Rectal smooth muscle tissue (tissue), 1 donor: ENCODE data around the gene ARHGEF28.

ENCODE experiments used
- H3K27ac ChIP-seq: one replicate; pipeline ENCODE4 v1.7.0; 2013; ENCODE audit warnings: low read depth, low read length, inconsistent platforms
- H3K27me3 ChIP-seq: one replicate; pipeline ENCODE4 v1.7.0; 2013; ENCODE audit warnings: low read length; ENCODE audit not compliant: control insufficient read depth, insufficient read depth
- H3K36me3 ChIP-seq: one replicate; pipeline ENCODE4 v1.7.0; 2013; ENCODE audit warnings: low read length; ENCODE audit not compliant: control insufficient read depth, insufficient read depth
- H3K4me1 ChIP-seq: one replicate; pipeline ENCODE4 v1.7.0; 2013; ENCODE audit warnings: low read length; ENCODE audit not compliant: control insufficient read depth, insufficient read depth
- H3K4me3 ChIP-seq: one replicate; pipeline ENCODE4 v1.7.0; 2013; ENCODE audit warnings: low read length
- H3K9ac ChIP-seq: one replicate; pipeline ENCODE4 v1.7.0; 2013; ENCODE audit warnings: low read length

Gene ARHGEF28

DNA sequence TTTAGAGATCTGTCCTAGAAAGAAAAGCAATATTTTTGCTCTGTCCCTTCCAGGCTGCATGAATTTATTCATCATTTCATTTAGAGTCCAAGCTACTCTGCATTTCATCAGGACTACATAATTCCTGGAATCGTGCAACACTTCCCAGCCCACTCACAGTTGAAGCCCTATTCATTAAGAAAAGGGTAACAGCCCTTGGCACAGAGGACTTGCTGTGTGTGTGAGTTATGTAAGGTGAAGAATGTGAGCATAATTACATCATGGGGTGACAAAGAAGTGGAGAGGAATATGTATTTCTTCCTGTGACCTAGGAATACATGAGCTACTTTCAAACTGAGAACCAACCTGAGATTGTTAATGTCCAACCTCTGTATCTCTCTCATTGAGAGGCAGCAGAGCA is 317.4 kb downstream of the ARHGEF28 start:
- H3K4me1 ChIP-seq = no peaks in the 10 kb centered on the region
- H3K4me3 ChIP-seq = no peak overlapping the region
- H3K27me3 ChIP-seq = no peaks in the 10 kb centered on the region
- H3K27ac ChIP-seq = no peak overlapping the region
- H3K36me3 ChIP-seq = no peaks in the 10 kb centered on the region
- no peak overlapping the region for H3K9ac ChIP-seq

DNA sequence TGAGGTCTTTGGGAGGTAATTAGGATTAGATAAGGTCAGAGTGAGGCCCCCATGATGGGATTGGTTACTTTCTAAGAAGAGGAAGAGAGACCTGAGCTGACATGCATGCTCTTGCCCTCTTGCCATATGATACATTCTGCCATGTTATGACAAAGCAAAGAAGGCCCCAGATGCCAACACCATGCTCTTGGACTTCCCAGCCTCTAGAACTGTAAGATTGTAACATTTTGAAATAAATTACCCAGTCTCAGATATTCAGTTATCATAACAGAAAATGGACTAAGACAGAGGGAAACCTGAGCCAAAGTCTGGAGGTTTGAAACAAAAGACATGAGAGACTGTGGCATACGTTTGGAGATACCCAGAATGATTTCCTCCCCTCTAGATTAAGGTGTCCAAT is 318.6 kb downstream of the ARHGEF28 start:
- no peaks in the 10 kb centered on the region for H3K27me3 ChIP-seq
- H3K4me3 ChIP-seq = no peak overlapping the region
- no peaks in the 10 kb centered on the region for H3K4me1 ChIP-seq
- no peaks in the 10 kb centered on the region for H3K36me3 ChIP-seq
- H3K27ac ChIP-seq = no peak overlapping the region
- no peak overlapping the region for H3K9ac ChIP-seq

DNA sequence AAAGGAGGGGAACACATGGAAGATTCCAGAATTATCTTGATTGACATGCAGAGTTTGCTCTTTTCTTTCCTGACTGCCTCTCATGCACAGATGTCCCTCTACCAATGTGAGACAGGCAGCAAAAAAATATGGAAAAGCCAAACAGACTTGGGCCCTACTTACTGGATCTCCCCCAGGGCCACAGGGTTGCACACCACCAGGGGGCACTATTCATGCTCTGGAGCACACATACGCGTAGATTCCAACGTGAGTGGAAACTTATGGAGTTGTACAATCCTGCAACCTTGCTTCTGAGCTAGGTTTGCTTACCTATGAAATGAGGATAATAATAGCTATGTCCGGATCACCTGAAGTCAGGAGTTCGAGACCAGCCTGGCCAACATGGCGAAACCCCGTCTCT is 319.5 kb downstream of the ARHGEF28 start:
- Histone ChIP-seq H3K27ac (no peak overlapping the region), H3K27me3 (no peaks in the 10 kb centered on the region), H3K36me3 (no peaks in the 10 kb centered on the region), H3K9ac (no peak overlapping the region), H3K4me1 (no peaks in the 10 kb centered on the region), H3K4me3 (no peak overlapping the region)

DNA sequence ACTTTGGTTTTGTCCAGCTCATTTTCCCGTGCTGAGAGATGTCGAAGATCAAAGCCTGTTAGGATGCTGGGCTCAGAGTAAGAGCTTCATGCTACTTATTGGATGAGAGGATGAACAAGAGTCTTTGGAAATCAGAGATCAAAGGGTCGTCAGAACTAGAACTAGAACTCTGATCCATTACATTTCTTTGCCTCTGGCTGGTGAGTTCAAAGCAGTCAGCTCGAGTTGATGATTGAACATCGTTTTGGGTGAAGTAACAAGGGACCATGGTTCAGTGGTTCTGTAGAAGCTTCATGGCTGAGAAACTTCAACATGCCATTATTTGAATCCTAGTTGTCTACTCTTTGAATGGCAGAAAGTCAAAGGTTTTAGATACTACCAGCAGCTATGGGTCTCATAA is 320.3 kb downstream of the ARHGEF28 start:
- no peaks in the 10 kb centered on the region for H3K36me3 ChIP-seq
- H3K4me3 ChIP-seq = no peak overlapping the region
- H3K27ac ChIP-seq = no peak overlapping the region
- H3K9ac ChIP-seq = no peak overlapping the region
- H3K27me3 ChIP-seq = no peaks in the 10 kb centered on the region
- no peaks in the 10 kb centered on the region for H3K4me1 ChIP-seq

DNA sequence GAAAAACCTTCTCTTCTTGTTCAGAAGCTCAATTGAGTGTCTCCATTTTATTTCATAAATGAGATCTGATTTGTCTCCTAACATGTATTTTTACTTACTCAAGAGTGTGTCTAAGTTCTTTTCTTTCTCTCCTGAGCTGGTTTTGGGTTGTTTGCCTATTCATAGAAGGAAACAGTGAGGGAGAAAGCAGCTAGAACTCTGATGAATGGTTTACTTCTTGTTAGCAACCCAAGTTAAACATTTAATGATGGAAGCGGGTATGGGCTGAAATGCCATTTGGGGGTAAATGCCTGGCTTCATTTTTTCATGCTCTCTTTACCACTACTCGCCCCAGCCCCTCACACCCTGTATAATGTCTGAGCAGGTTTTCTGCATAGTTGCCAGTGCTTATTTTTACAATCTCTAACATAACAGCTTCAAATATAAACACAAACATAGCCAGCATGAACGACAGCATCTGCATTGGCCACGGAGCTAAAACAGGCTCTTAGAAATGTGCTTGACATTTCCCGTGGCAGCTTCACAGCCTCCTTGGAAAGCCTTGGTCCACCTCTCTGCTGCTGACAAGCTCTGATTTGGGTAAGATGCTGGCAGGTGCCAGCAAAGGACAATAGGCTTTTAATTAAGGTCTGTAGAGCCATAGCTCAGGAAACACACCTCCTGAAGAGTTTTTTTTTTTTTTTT is 321.1 kb downstream of the ARHGEF28 start:
- H3K27ac ChIP-seq = no peak overlapping the region
- H3K36me3 ChIP-seq = no peaks in the 10 kb centered on the region
- H3K9ac ChIP-seq = no peak overlapping the region
- no peaks in the 10 kb centered on the region for H3K27me3 ChIP-seq
- no peak overlapping the region for H3K4me3 ChIP-seq
- H3K4me1 ChIP-seq = no peaks in the 10 kb centered on the region

DNA sequence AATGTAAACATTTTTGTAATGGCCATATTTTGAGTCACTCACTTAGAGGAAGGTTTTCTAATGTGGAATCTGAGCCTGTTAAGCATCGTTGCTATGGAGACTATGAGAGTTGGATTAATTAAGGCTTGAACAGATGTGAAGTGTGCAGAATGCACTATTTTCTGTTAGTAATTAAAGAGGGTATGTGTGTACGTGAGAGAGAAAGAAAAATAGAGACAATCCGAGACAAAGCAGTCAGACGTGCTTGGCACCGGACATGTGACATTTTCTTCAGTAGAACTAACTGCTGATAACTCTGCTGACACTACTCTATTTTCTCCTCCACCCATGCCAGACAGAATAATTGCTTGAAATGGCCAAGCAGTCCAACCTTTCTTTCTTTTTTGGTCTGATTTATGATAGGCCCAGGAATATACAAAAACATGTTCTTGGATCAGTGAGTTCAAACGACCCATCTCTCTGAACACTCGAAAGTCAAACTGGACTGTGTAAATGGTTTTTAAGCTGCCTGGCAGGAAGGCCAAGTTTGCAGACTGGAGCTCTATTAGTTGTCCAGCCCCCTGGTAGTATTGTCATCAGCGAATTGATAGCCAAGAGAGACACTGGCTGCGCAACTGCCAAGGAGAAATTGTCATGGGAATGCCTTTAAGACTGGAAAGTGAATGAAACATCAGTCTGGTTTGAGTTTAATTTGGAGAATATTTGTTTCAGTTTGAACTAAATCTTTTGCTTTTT is 322.1 kb downstream of the ARHGEF28 start:
- no peaks in the 10 kb centered on the region for H3K36me3 ChIP-seq
- no peak overlapping the region for H3K27ac ChIP-seq
- H3K27me3 ChIP-seq = no peaks in the 10 kb centered on the region
- no peaks in the 10 kb centered on the region for H3K4me1 ChIP-seq
- no peak overlapping the region for H3K9ac ChIP-seq
- H3K4me3 ChIP-seq = no peak overlapping the region

DNA sequence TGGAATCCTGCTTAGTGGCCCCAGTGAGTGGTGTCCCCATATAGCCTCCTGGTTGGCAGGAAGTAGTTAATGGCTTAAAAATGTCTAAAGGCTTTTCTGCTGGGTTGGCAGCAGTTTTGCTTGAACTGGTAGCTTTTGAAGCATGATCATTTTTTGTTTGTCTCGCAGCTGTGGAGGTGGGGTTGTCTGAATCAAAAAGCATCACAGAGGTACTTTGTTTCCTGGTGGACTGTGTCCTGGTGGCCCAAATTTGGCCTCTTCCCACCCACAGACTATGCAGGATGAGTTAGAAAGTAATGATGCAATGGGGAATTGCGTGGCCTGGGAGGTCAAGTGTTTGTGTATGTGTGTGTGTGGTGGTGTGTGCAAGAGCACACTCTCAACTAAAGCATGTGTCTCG is 322.7 kb downstream of the ARHGEF28 start:
- Histone ChIP-seq H3K36me3 (no peaks in the 10 kb centered on the region), H3K4me3 (no peak overlapping the region), H3K27me3 (no peaks in the 10 kb centered on the region), H3K9ac (no peak overlapping the region), H3K4me1 (no peaks in the 10 kb centered on the region), H3K27ac (no peak overlapping the region)

DNA sequence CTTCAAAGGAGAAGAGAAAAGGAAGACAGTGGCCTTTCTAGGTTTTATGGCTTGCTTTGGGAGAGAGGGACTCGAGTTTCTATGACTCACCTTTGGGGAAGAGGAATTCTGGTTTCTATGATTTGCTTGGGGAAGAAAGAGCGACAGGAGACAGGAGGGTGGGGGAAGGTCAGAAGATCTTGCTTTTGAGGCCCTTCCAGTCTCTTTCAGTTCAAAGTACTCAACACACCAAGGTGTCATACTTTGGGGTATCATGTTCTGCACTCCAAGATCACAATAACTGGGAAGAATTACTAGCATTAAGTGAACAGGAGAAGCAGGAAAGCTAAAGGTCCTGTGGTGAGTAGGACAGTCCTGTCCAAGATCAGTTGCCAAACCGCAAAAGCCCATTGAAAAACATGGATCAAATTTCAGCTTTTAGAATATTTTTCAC is 324.5 kb downstream of the ARHGEF28 start:
- Histone ChIP-seq H3K36me3 (no peaks in the 10 kb centered on the region), H3K9ac (no peak overlapping the region), H3K4me1 (no peaks in the 10 kb centered on the region), H3K4me3 (no peak overlapping the region), H3K27ac (no peak overlapping the region), H3K27me3 (no peaks in the 10 kb centered on the region)

DNA sequence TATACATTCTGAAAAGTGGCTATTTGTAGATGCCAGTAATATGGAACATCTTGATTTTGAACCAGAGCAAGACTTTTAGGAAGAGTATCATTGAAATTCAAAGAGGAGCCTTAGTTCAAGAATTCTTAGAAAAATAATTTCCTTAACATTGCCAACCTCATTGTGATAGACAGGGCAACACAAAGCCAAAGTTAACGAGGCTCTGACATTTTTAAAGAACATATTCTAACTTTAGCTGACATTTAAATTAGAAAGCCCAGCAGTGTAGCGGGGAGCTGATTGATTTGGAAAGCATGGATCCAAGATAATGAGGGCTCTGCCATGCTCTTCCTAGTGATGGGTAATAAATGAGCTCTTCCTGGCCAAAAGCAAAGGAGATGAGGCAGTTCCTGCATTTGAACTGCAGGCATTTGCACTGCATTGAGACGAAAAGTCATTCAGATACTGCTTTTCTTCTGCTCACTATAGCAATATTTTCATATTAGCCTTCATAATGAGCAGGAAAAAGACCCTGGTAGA is 325.0 kb downstream of the ARHGEF28 start:
- Histone ChIP-seq H3K27me3 (no peaks in the 10 kb centered on the region), H3K4me3 (no peak overlapping the region), H3K36me3 (no peaks in the 10 kb centered on the region), H3K27ac (no peak overlapping the region), H3K4me1 (no peaks in the 10 kb centered on the region), H3K9ac (no peak overlapping the region)

DNA sequence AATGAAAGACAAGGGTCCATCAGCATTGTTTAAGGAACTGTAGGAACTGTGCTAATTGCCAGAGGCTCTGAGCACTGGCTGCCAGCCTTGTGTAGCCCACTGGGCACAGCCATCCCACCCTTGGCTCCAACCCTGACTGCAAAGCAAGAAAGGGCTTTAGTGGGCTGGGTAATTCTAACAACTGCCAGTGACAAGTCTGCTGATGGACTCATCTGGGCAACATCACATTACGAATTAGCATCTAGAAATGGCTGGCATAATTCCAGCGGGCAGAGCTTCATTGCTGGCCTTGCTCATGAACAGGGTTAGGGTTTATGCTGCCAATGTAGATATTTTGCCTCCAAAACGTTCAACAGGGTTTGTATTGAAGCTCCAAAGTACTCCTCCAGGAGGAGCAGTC is 326.9 kb downstream of the ARHGEF28 start:
- Histone ChIP-seq H3K36me3 (no peaks in the 10 kb centered on the region), H3K4me3 (no peak overlapping the region), H3K9ac (no peak overlapping the region), H3K27ac (no peak overlapping the region), H3K27me3 (no peaks in the 10 kb centered on the region), H3K4me1 (no peaks in the 10 kb centered on the region)

DNA sequence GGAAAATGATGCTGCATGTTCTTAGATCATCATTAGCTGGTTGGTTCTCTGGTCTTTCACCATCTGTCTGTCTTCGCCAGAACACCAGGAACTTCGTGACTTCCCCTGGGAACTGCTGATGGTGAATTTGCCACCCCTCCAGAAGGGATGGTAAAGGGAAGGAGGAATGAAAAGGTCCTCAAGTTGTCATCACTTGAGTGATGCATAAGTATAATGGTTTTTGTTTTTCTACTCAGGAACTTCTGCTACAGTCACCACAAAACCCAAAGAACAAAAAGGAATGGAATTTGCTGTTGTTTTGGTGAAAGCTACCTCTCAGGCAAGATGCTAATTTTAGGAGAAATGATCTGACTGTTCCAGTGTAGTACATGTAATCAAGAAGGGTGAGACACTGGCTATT is 328.4 kb downstream of the ARHGEF28 start:
- no peaks in the 10 kb centered on the region for H3K4me1 ChIP-seq
- H3K9ac ChIP-seq = no peak overlapping the region
- H3K4me3 ChIP-seq = no peak overlapping the region

DNA sequence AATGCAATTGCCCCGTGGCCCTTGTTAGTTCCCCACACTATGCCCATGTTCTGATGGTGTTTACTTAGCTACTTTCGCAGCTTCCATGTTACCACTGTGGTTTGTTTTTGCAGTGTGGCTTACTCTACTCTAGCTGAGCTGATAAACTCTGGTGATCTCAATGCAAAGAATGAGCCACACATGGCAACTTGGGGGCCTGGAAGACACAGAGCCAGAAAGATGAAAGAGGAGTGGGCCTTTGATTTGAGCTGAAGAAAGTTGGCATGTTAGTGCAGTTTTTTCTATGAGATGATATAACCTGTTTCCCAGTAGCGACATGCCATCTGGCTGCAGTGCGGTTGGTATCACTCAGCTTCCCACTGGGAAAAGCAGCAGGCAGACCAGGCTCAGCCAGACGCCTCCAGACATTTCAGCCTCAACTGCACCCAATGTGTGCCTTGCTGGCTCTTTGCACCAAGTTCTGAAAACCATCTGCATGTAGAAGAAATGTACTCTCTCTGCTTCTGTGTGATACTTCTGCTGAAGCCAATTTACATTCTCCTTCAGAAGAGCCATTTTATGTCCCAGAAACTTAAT is 329.4 kb downstream of the ARHGEF28 start:
- H3K4me3 ChIP-seq = no peak overlapping the region
- no peak overlapping the region for H3K9ac ChIP-seq
- H3K36me3 ChIP-seq = no peaks in the 10 kb centered on the region
- no peaks in the 10 kb centered on the region for H3K4me1 ChIP-seq
- H3K27ac ChIP-seq = no peak overlapping the region
- H3K27me3 ChIP-seq = no peaks in the 10 kb centered on the region

More for the DNA sequence above, 328.4 kb downstream of the ARHGEF28 start:
- Histone ChIP-seq H3K36me3 (no peaks in the 10 kb centered on the region), H3K27ac (no peak overlapping the region), H3K27me3 (no peaks in the 10 kb centered on the region)
